H1 (cell line): Measurements from ENCODE around the gene FOXP2. TPM values are rescaled to one million over a fixed set of nuclear protein-coding genes. Genes with fewer than 3 reads are reported as not detected.

Experiments used
- CTCF ChIA-PET: fragments of 300-600 bp; sonication (Branson Sonifier 250); formaldehyde crosslinking; loops from one replicate; lab custom pipeline; 2021; ENCODE audit not compliant: partially characterized antibody; lab: Charles Lee
- POLR2A ChIA-PET: fragments of 300-600 bp; sonication (Branson Sonifier 250); formaldehyde crosslinking; loops from one replicate; lab custom pipeline; 2021; ENCODE audit warnings: inconsistent platforms; ENCODE audit not compliant: partially characterized antibody; lab: Charles Lee
- DNase-seq, 2 experiments: peaks; one replicate each; pipeline versions ENCODE4 v3.0.0 to v3.0.0-alpha.2; 2010 to 2022; ENCODE audit warnings: low spot score in 2 of 2, low read depth in 1 of 2, mixed read lengths in 1 of 2
- FAIRE-seq: peaks from 2 replicates; lab custom pipeline; 2011; peaks lifted over from hg19 to GRCh38; lab: Jason Lieb, UNC
- H2AFZ ChIP-seq: 2 replicates; pipeline ENCODE4 v1.8.1; 2012; ENCODE audit warnings: low read length, inconsistent platforms
- H2AK5ac ChIP-seq: 2 replicates; pipeline ENCODE4 v1.6.1; 2013; ENCODE audit warnings: low read depth, low read length
- H2BK120ac ChIP-seq: replicated peaks from 2 replicates; pipeline ENCODE3; 2013; ENCODE audit warnings: low read depth, low read length, inconsistent platforms
- H2BK12ac ChIP-seq: 2 replicates; pipeline ENCODE4 v1.6.1; 2013; ENCODE audit warnings: low read depth, low read length
- H2BK15ac ChIP-seq: 2 replicates; pipeline ENCODE4 v1.6.1; 2013; ENCODE audit warnings: low read length
- H2BK20ac ChIP-seq: 2 replicates; pipeline ENCODE4 v1.6.1; 2013; ENCODE audit warnings: low read length
- H2BK5ac ChIP-seq: 2 replicates; pipeline ENCODE4 v1.6.1; 2013; ENCODE audit warnings: low read depth, low read length
- H3K14ac ChIP-seq: 2 replicates; pipeline ENCODE4 v1.6.1; 2013; ENCODE audit warnings: inconsistent platforms; ENCODE audit not compliant: insufficient read length
- H3K18ac ChIP-seq: 2 replicates; pipeline ENCODE4 v1.6.1; 2013; ENCODE audit warnings: low read length; ENCODE audit errors: extremely low read depth
- H3K23ac ChIP-seq: 2 replicates; pipeline ENCODE4 v1.6.1; 2013; ENCODE audit warnings: inconsistent platforms; ENCODE audit not compliant: insufficient read length
- H3K23me2 ChIP-seq: 2 replicates; pipeline ENCODE4 v1.6.1; 2013; ENCODE audit warnings: low read depth, low read length
- H3K27ac ChIP-seq: 2 replicates; pipeline ENCODE4 v1.6.1; 2011; ENCODE audit warnings: low read depth, low read length, inconsistent platforms
- H3K27me3 ChIP-seq, 4 experiments: replicated peaks in 1 of 4; 1 replicate in 1 of 4; 2 replicates in 3 of 4; pipeline versions ENCODE4 v1.6.1 to v1.8.1; 2011 to 2013; ENCODE audit warnings: low read length in 3 of 4, mild to moderate bottlenecking in 3 of 4, inconsistent platforms in 2 of 4, mixed read lengths in 2 of 4, moderate library complexity in 1 of 4; ENCODE audit not compliant: control insufficient read depth in 3 of 4, insufficient read depth in 3 of 4; ENCODE audit errors: extremely low read depth in 1 of 4
- H3K36me3 ChIP-seq, 4 experiments: 2 replicates each; pipeline versions ENCODE4 v1.6.1 to v1.8.1; 2011 to 2013; ENCODE audit warnings: mild to moderate bottlenecking in 4 of 4, low read length in 3 of 4, moderate library complexity in 2 of 4, control low read depth in 1 of 4, inconsistent platforms in 1 of 4; ENCODE audit not compliant: insufficient read depth in 4 of 4, control insufficient read depth in 2 of 4
- H3K4ac ChIP-seq: replicated peaks from 2 replicates; pipeline ENCODE3; 2013; ENCODE audit warnings: low read length, low read depth, mixed read lengths, inconsistent platforms; ENCODE audit not compliant: insufficient read length
- H3K4me1 ChIP-seq, 4 experiments: replicated peaks in 1 of 4; 1 replicate in 1 of 4; 2 replicates in 3 of 4; pipeline versions ENCODE4 v1.6.1 to v1.8.1; 2011 to 2013; ENCODE audit warnings: low read length in 3 of 4, inconsistent platforms in 2 of 4, mixed read lengths in 1 of 4; ENCODE audit not compliant: insufficient read depth in 4 of 4, control insufficient read depth in 3 of 4
- H3K4me2 ChIP-seq, 2 experiments: 2 replicates each; pipeline versions ENCODE4 v1.6.1 to v1.8.1; 2011 to 2013; ENCODE audit warnings: low read depth in 2 of 2, low read length in 2 of 2, control low read depth in 1 of 2, inconsistent platforms in 1 of 2, mild to moderate bottlenecking in 1 of 2; ENCODE audit not compliant: insufficient read depth in 1 of 2
- H3K4me3 ChIP-seq, 4 experiments: fragments of 200-600, 300-600 bp in 1 of 4; sonication (generic), shearing (Covaris generic), sonication (Bioruptor Twin) in 1 of 4; 2 replicates each; pipeline versions ENCODE4 v1.5.1 to v1.8.1; 2011 to 2016; ENCODE audit warnings: low read length in 4 of 4, low read depth in 3 of 4, control low read depth in 2 of 4, inconsistent platforms in 2 of 4, mild to moderate bottlenecking in 2 of 4, mixed read lengths in 1 of 4, moderate library complexity in 1 of 4; ENCODE audit not compliant: insufficient read depth in 2 of 4; ENCODE audit errors: extremely low read depth in 1 of 4
- H3K56ac ChIP-seq: replicated peaks from 2 replicates; pipeline ENCODE3; 2013; ENCODE audit warnings: low read depth, mild to moderate bottlenecking, mixed read lengths, low read length, inconsistent platforms; ENCODE audit not compliant: insufficient read length
- H3K79me1 ChIP-seq: 2 replicates; pipeline ENCODE4 v1.6.1; 2013; ENCODE audit warnings: low read depth, low read length, control low read depth
- H3K79me2 ChIP-seq, 2 experiments: 2 replicates each; pipeline versions ENCODE4 v1.6.1 to v1.8.1; 2012 to 2013; ENCODE audit warnings: low read length in 2 of 2, mild to moderate bottlenecking in 2 of 2, inconsistent platforms in 1 of 2; ENCODE audit not compliant: insufficient read depth in 2 of 2, control insufficient read depth in 1 of 2
- H3K9ac ChIP-seq, 4 experiments: replicated peaks in 1 of 4; 1 replicate in 1 of 4; 2 replicates in 3 of 4; pipeline versions ENCODE4 v1.6.1 to v1.8.1; 2011 to 2013; ENCODE audit warnings: low read depth in 3 of 4, low read length in 3 of 4, control low read depth in 2 of 4, mild to moderate bottlenecking in 2 of 4, moderate library complexity in 2 of 4, inconsistent platforms in 1 of 4; ENCODE audit errors: extremely low read depth in 1 of 4
- H3K9me3 ChIP-seq, 2 experiments: 2 replicates each; pipeline versions ENCODE4 v1.6.1 to v1.8.1; 2012 to 2013; ENCODE audit warnings: mild to moderate bottlenecking in 2 of 2, moderate library complexity in 2 of 2, control low read depth in 1 of 2, inconsistent platforms in 1 of 2, low read depth in 1 of 2, low read length in 1 of 2, mixed read lengths in 1 of 2; ENCODE audit not compliant: insufficient read depth in 2 of 2
- H4K20me1 ChIP-seq, 2 experiments: replicated peaks in 1 of 2; 2 replicates each; pipeline versions ENCODE3 to v1.8.1; 2011 to 2013; ENCODE audit warnings: inconsistent platforms in 2 of 2, low read length in 2 of 2, mild to moderate bottlenecking in 1 of 2; ENCODE audit not compliant: insufficient read depth in 2 of 2, control insufficient read depth in 1 of 2
- H4K5ac ChIP-seq: 2 replicates; pipeline ENCODE4 v1.6.1; 2013; ENCODE audit warnings: low read length, low read depth, mixed read lengths, inconsistent platforms; ENCODE audit not compliant: insufficient read length
- H4K8ac ChIP-seq: 2 replicates; pipeline ENCODE4 v1.8.0; 2013; ENCODE audit warnings: mild to moderate bottlenecking, moderate library complexity, low read length, inconsistent platforms; ENCODE audit not compliant: insufficient read depth; ENCODE audit errors: extremely low read depth
- H4K91ac ChIP-seq: replicated peaks from 2 replicates; pipeline ENCODE3; 2013; ENCODE audit warnings: low read length, mixed read lengths, inconsistent platforms; ENCODE audit not compliant: insufficient read length
- ATF3 ChIP-seq: IDR thresholded peaks from 2 replicates; pipeline ENCODE4 v1.6.1; 2011; ENCODE audit warnings: low read depth, mild to moderate bottlenecking, low read length; ENCODE audit not compliant: insufficient read depth
- CREB1 ChIP-seq: IDR thresholded peaks from 2 replicates; pipeline ENCODE4 v1.6.1; 2012; ENCODE audit warnings: inconsistent platforms
- EP300 ChIP-seq, 2 experiments: IDR thresholded peaks; 1 replicate in 1 of 2; 2 replicates in 1 of 2; pipeline ENCODE4 v1.6.1; 2011 to 2012; ENCODE audit warnings: low read depth in 2 of 2, low read length in 2 of 2, mild to moderate bottlenecking in 2 of 2, borderline replicate concordance in 1 of 2, inconsistent platforms in 1 of 2, moderate library complexity in 1 of 2
- GABPA ChIP-seq: IDR thresholded peaks from 2 replicates; pipeline ENCODE4 v1.6.1; 2011; ENCODE audit warnings: mild to moderate bottlenecking, low read length, moderate library complexity, borderline replicate concordance; ENCODE audit not compliant: insufficient read depth
- HDAC6 ChIP-seq: IDR thresholded peaks from one replicate; pipeline ENCODE4 v1.7.1; 2012; ENCODE audit warnings: low read depth, mild to moderate bottlenecking, inconsistent platforms, low read length, moderate library complexity
- PHF8 ChIP-seq: fragments of 200-600 bp; sonication (generic); conservative IDR thresholded peaks from 2 replicates; pipeline ENCODE4 v1.7.1; 2012; ENCODE audit warnings: low read depth, mild to moderate bottlenecking, inconsistent platforms, low read length, moderate library complexity
- POLR2A ChIP-seq, 2 experiments: IDR thresholded peaks; 1 replicate in 1 of 2; 2 replicates in 1 of 2; pipeline ENCODE4 v1.6.1; 2011; ENCODE audit warnings: low read depth in 2 of 2, low read length in 2 of 2, mild to moderate bottlenecking in 2 of 2; ENCODE audit errors: control extremely low read depth in 1 of 2
- TBP ChIP-seq: IDR thresholded peaks from 2 replicates; pipeline ENCODE4 v1.6.1; 2011; ENCODE audit warnings: low read depth, low read length, improper control_type of control experiment
- WGBS, 2 experiments: shearing (Covaris generic) in 1 of 2; methylation state at CpG; one replicate each; pipeline versions ENCODE4 v1.1.6 to v1.1.7; 2013 to 2015; ENCODE audit warnings: low lambda C conversion rate in 2 of 2, mixed read lengths in 2 of 2, inconsistent platforms in 1 of 2, low coverage in 1 of 2, missing lambda C conversion rate in 1 of 2; ENCODE audit not compliant: insufficient replicate concordance in 2 of 2, insufficient coverage in 1 of 2, insufficient read length in 1 of 2; ENCODE audit errors: extremely low coverage in 1 of 2, missing lambda C conversion rate in 1 of 2; 5-methylcytosine and 5-hydroxymethylcytosine counted together
- polyA plus RNA-seq, 7 experiments: library from polyadenylated mRNA; depleted of rRNA in 3 of 7; stranded (reverse) in 5 of 7; unstranded in 2 of 7; fragments of >200 nt in 5 of 7; fragments of 200-250 nt in 2 of 7; gene quantifications; 1 replicate in 5 of 7; 2 replicates in 1 of 7; 4 replicates in 1 of 7; pipeline versions ENCODE4 v1.2.1 to v1.2.3, GENCODE V29; 2011 to 2013; ENCODE audit warnings: missing spikeins in 2 of 7, mixed read lengths in 2 of 7
- total RNA-seq: library from RNA; stranded (reverse); fragmentation: NEBNext Ultra II Directional; extraction: Animal tissue kit (Norgen Biotek cat#: 25700); gene quantifications from 2 replicates; pipeline ENCODE4 v1.2.1, GENCODE V29; 2021

The FOXP2 gene
- total and polyA plus RNA-seq, 2 of the 8 experiments (the other 6 are each of a cell fraction or from before 2014, with no cell fraction given), result 0.09 to 0.43 TPM

GRCh38 chr7:114418117-114418516 lies 3.5 kb downstream of the FOXP2 start:
- Histone ChIP-seq H3K9ac (no peak overlapping the region), H3K79me2 (no peaks in the 10 kb centered on the region), H3K4me1 (peaks cover 0 to 10% (median 6%) of the 10 kb centered on the region in 4 experiments; a peak in 4 of 7 replicates), H3K36me3 (no peaks in the 10 kb centered on the region), H3K79me1 (no peaks in the 10 kb centered on the region), H2BK15ac (no peak overlapping the region), H3K27me3 (no peaks in the 10 kb centered on the region), H4K5ac (no peak overlapping the region), H3K23ac (no peak overlapping the region), H3K18ac (no peak overlapping the region), H2BK120ac (no peak overlapping the region), H3K4me2 (no peak overlapping the region), H2BK12ac (no peak overlapping the region), H2AFZ (no peak overlapping the region), H4K8ac (no peak overlapping the region), H4K20me1 (no peaks in the 10 kb centered on the region), H3K23me2 (no peaks in the 10 kb centered on the region), H2BK20ac (no peak overlapping the region), H3K4ac (no peak overlapping the region), H3K4me3 (no peak overlapping the region), H2AK5ac (no peak overlapping the region), H4K91ac (no peak overlapping the region), H3K56ac (no peak overlapping the region), H3K27ac (no peak overlapping the region), H2BK5ac (no peak overlapping the region), H3K9me3 (no peaks in the 10 kb centered on the region), H3K14ac (no peak overlapping the region)
- TF ChIP-seq GABPA, result no peak
- no peak for TF ChIP-seq TBP
- no peak for TF ChIP-seq PHF8
- TF ChIP-seq POLR2A (IDR thresholded peaks at IDR 0.05; ENCODE audit: control extremely low read depth in 1 of 2, low read depth in 2 of 2, low read length in 2 of 2), result no peak
- no peak for TF ChIP-seq EP300 (IDR thresholded peaks at IDR 0.05; ENCODE audit: borderline replicate concordance in 1 of 2, low read depth in 2 of 2, low read length in 2 of 2)
- TF ChIP-seq ATF3, result no peak
- TF ChIP-seq HDAC6, result no peak
- no peak for TF ChIP-seq CREB1
- DNase-seq (no peak), FAIRE-seq (no peak)
- WGBS, 2 experiments, result 82% methylated on average over 4 of the region's 4 CpGs; no CpG with 5 or more reads in 1 of the 2 experiments
- POLR2A ChIA-PET, result no interaction called here
- CTCF ChIA-PET, result interaction anchor here (1.0 to 1.3 kb wide), 2 partner anchors 12 to 15 kb away, joined by 3 read pairs; no protein-coding TSS in a partner anchor
